Fibroblast of peridontal ligament (primary cell): ENCODE data around the gene DLX4.

Experiments
- DNase-seq: peaks from one replicate; pipeline ENCODE4 v3.0.0-alpha.2; 2010; ENCODE audit errors: extremely low read depth

DLX4 gene

GRCh38 chr17:49968405-49969133 is 421 bp upstream of the DLX4 start:
- peak; percentile 49 for DNase-seq

GRCh38 chr17:49969795-49970389 is 902 bp downstream of the DLX4 start:
- no peak for DNase-seq

- no peak for DNase-seq
These were observed 1.5 kb downstream of the DLX4 start for GRCh38 chr17:49970498-49970897.

GRCh38 chr17:49971199-49971847 is 2.3 kb downstream of the DLX4 start:
- no peak for DNase-seq

- DNase-seq: no peak
These were observed 3.0 kb downstream of the DLX4 start for GRCh38 chr17:49971848-49972485.

- DNase-seq: no peak
These were observed 3.7 kb downstream of the DLX4 start for GRCh38 chr17:49972486-49973270.

GRCh38 chr17:49973271-49973615 is 4.3 kb downstream of the DLX4 start:
- DNase-seq: no peak

- DNase-seq: no peak
These were observed 6.5 kb downstream of the DLX4 start for GRCh38 chr17:49975531-49975930.

GRCh38 chr17:49976163-49976827 is 7.3 kb downstream of the DLX4 start:
- no peak for DNase-seq

GRCh38 chr17:49976828-49977202 is 7.8 kb downstream of the DLX4 start:
- no peak for DNase-seq

- no peak for DNase-seq
These were observed 8.7 kb downstream of the DLX4 start for GRCh38 chr17:49977463-49978389.

GRCh38 chr17:49978501-49978900 is 9.5 kb downstream of the DLX4 start:
- DNase-seq: no peak

GRCh38 chr17:49979748-49980479 is 10.9 kb downstream of the DLX4 start:
- no peak for DNase-seq

GRCh38 chr17:49980703-49981197 is 11.8 kb downstream of the DLX4 start:
- no peak for DNase-seq

GRCh38 chr17:49984283-49984682 is 15.3 kb downstream of the DLX4 start:
- DNase-seq: no peak

- no peak for DNase-seq
These were observed 15.8 kb downstream of the DLX4 start for GRCh38 chr17:49984776-49985175.

- no peak for DNase-seq
These were observed 16.5 kb downstream of the DLX4 start for GRCh38 chr17:49985310-49985990.

GRCh38 chr17:49986396-49987289 is 17.7 kb downstream of the DLX4 start:
- no peak for DNase-seq
